Activated T-cell treated with anti-CD3 and anti-CD28 coated beads, Interleukin-2, amount 50 U/mL, for 1 hour (primary cell): ENCODE results near the gene DPP6.
"Not testable (repeated sequence)": the region's sequence is repeated elsewhere in the genome, so short reads cannot be mapped to it uniquely, and the experiment has no call there.

Experiments used
- DNase-seq: peaks from one replicate; pipeline ENCODE4 v3.0.0-alpha.2; 2020

Gene DPP6

GRCh38 chr7:154631162-154631561 is 579.0 kb downstream of the DPP6 start:
- no peak for DNase-seq

- no peak for DNase-seq
Measured at GRCh38 chr7:154633641-154634040, 581.4 kb downstream of the DPP6 start.

- no peak for DNase-seq
Measured at GRCh38 chr7:154638286-154638685, 586.1 kb downstream of the DPP6 start.

- DNase-seq: no peak
Measured at GRCh38 chr7:154640266-154640865, 588.2 kb downstream of the DPP6 start.

- DNase-seq: no peak
Measured at GRCh38 chr7:154640917-154641316, 588.7 kb downstream of the DPP6 start.

- DNase-seq: no peak
Measured at GRCh38 chr7:154644366-154644765, 592.2 kb downstream of the DPP6 start.

- no peak for DNase-seq
Measured at GRCh38 chr7:154646126-154647013, 594.2 kb downstream of the DPP6 start.

GRCh38 chr7:154647625-154648024 is 595.4 kb downstream of the DPP6 start:
- DNase-seq: no peak

- no peak for DNase-seq
Measured at GRCh38 chr7:154649015-154649414, 596.8 kb downstream of the DPP6 start.

- DNase-seq: no peak
Measured at GRCh38 chr7:154649434-154649833, 597.2 kb downstream of the DPP6 start.

GRCh38 chr7:154650275-154650674 is 598.1 kb downstream of the DPP6 start:
- no peak for DNase-seq

- DNase-seq: no peak
Measured at GRCh38 chr7:154651501-154651900, 599.3 kb downstream of the DPP6 start.

GRCh38 chr7:154652564-154652963 is 600.4 kb downstream of the DPP6 start:
- no peak for DNase-seq

GRCh38 chr7:154653281-154653680 is 601.1 kb downstream of the DPP6 start:
- no peak for DNase-seq

GRCh38 chr7:154656618-154657017 is 604.4 kb downstream of the DPP6 start:
- DNase-seq: no peak

- DNase-seq: no peak
Measured at GRCh38 chr7:154666768-154667167, 614.6 kb downstream of the DPP6 start.

GRCh38 chr7:154672659-154673415 is 620.6 kb downstream of the DPP6 start:
- DNase-seq: no peak

- DNase-seq: no peak
Measured at GRCh38 chr7:154674191-154674590, 622.0 kb downstream of the DPP6 start.

- no peak for DNase-seq
Measured at GRCh38 chr7:154675560-154675959, 623.4 kb downstream of the DPP6 start.

GRCh38 chr7:154676033-154676421 is 623.8 kb downstream of the DPP6 start:
- DNase-seq: not testable (repeated sequence)

GRCh38 chr7:154676422-154677073 is 624.4 kb downstream of the DPP6 start:
- DNase-seq: no peak

GRCh38 chr7:154677454-154677853 is 625.3 kb downstream of the DPP6 start:
- DNase-seq: no peak

- not testable (repeated sequence) for DNase-seq
Measured at GRCh38 chr7:154678001-154678550, 625.9 kb downstream of the DPP6 start.
